ENCODE data around the gene SERAC1. TPM values are rescaled to one million over a fixed set of nuclear protein-coding genes. Genes with fewer than 3 reads are reported as not detected.

Gene SERAC1
- polyA plus RNA-seq, 3 donors, result 4.3 to 5.1 (median 4.4) TPM

DNA sequence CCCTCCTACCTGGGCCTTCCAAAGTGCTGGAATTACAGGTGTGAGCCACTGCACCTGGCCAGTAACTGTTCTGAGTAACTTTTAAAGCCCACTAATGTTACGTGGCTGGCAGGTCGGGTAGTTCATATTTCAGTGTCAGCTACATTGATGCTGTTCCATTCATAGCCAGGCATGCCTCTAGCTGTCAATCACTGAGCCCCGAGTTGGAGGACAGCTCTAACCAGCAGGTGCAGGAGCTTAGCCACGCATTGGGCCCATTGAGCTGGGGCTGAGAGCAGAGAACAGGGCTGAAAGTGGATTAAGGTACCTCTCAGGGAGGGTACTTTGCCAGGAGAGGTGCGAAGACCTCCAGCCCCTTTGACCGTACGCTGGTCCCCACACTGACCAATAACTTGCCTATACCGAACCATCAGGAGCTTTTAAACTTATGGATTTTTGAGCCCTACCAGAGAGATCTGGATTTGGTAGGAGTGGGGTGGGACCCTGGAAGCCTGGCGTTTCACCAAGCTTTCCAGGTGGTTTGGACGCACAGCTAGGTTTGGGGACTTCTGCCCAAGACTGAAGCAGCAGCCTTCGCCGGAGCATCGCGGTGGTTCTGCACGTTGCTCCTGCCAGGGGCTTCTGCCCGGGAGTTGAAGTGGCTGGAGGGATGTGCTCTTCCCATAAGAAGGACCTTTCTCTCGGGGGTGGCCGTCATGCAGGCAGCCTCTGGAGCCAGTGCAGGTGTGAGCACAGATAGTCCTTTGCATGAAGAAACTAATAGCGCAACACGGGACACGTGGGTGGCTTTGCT is 82.6 kb downstream of the SERAC1 start:
- H4K20me1 ChIP-seq (ENCODE audit: insufficient read depth, low read length), result no peaks in the 10 kb centered on the region
- H2AFZ ChIP-seq (ENCODE audit: insufficient read depth, low read depth, low read length, poor library complexity, severe bottlenecking), result no peak overlapping the region
- H3K36me3 ChIP-seq (replicated peaks in 1 of 2; ENCODE audit: control insufficient read depth in 1 of 2, insufficient read depth in 2 of 2, low read length in 2 of 2), result no peaks in the 10 kb centered on the region
- intact Hi-C loops (cut with micrococcal nuclease), result loop anchor here in 1 of 2 donors (10.0 kb wide), 2 partner anchors 79 to 321 kb away; partner anchors contain the start of genes GTF2H5 and SERAC1
- H3K4me1 ChIP-seq (ENCODE audit: control insufficient read depth in 1 of 2, insufficient read depth in 2 of 2, low read length in 2 of 2), result peaks cover 61 to 68% of the 10 kb centered on the region in 2 donors
- WGBS (ENCODE audit: insufficient coverage), result 79% methylated on average over 17 of the region's 21 CpGs
- H3K27me3 ChIP-seq (ENCODE audit: control insufficient read depth in 2 of 2, insufficient read depth in 2 of 2, low read length in 2 of 2), result no peaks in the 10 kb centered on the region
- no peak for TF ChIP-seq CTCF (IDR thresholded peaks at IDR 0.05)
- H3K9me3 ChIP-seq (replicated peaks in 1 of 2; ENCODE audit: control insufficient read depth in 1 of 2, insufficient read depth in 1 of 2, low read length in 2 of 2), result peaks cover 0 to 8% of the 10 kb centered on the region in 2 donors
- DNase-seq, result no peak
- H3K27ac ChIP-seq (ENCODE audit: low read depth in 1 of 2, low read length in 2 of 2), result peak overlapping the region; percentile 95 to 99
- Mint-ChIP-seq H3K36me3 (peaks cover 5 to 7% of the 10 kb centered on the region in 2 donors), H3K4me3 (peak overlapping the region; percentile 9 to 90), H3K9me3 (peaks cover 0 to 9% (median 3%) of the 10 kb centered on the region in 7 donors), H3K27ac (peak overlapping the region; percentile 94 to 99 (median 98)), H3K4me1 (peaks cover 74% of the 10 kb centered on the region), H3K27me3 (ENCODE audit: low read depth in 3 of 3) (peaks cover 0 to 3% (median 1%) of the 10 kb centered on the region in 3 donors)
- peak overlapping the region in 1 of 3 experiments; percentile 76 for H3K4me3 ChIP-seq (replicated peaks in 1 of 3; ENCODE audit: low read depth in 2 of 3, low read length in 3 of 3)
- peak overlapping the region; percentile 88 for H3K9ac ChIP-seq (ENCODE audit: insufficient read depth, low read length, poor library complexity, severe bottlenecking)
- H3K4me2 ChIP-seq (replicated peaks; ENCODE audit: extremely low read depth, low read length, poor library complexity, severe bottlenecking), result peak overlapping the region; percentile 77
- H3K79me2 ChIP-seq (ENCODE audit: insufficient read depth, low read length), result peaks cover 4% of the 10 kb centered on the region

DNA sequence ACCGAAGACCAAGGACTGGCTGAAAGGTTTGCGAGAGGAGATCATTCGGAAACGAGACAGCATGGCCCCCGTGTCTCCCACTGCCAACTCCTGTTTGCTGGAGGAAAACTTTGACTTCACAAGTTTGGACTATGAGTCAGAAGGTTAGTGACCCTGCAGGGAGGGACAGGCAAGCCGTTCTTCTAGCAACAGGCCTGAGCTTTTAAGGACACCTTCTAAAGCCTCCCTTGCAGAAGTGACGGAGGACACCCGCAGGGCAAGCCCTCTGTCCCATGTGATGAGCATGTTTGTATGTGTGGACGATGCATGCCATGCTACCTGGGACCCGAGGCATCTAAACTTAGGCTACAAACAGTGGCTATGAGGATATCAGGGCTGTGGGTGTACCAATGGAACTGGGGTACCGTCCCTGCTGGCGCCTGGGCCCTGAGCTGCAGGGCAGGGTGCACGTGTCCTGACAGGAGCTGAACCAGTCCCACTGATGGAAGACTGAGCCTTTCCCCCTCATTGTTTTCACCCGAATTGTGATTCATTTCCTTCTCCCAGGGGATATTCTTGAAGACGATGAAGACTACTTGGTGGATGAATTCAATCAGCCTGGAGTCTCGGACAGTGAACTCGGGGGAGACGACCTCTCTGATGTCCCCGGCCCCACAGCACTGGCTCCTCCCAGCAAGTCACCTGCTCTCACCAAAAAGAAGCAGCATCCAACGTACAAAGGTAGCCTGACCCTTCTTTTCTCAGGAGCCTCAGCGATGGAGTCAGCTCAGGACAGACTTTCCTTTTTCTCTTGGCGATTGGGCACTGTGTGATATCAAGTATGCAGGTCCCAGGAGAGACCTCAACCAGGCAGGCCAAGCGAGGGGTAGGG is 84.4 kb downstream of the SERAC1 start:
- peak overlapping the region; percentile 91 to 97 (median 93) for H3K27ac Mint-ChIP-seq
- intact Hi-C loops (cut with micrococcal nuclease), result loop anchor here in 1 of 2 donors (10.0 kb wide), 2 partner anchors 81 to 319 kb away; partner anchors contain the start of genes GTF2H5 and SERAC1
- no peaks in the 10 kb centered on the region for H3K36me3 ChIP-seq (replicated peaks in 1 of 2; ENCODE audit: control insufficient read depth in 1 of 2, insufficient read depth in 2 of 2, low read length in 2 of 2)

More for the DNA sequence above, 84.4 kb downstream of the SERAC1 start:
- Histone ChIP-seq H3K9me3 (replicated peaks in 1 of 2; ENCODE audit: control insufficient read depth in 1 of 2, insufficient read depth in 1 of 2, low read length in 2 of 2) (peaks cover 0 to 8% of the 10 kb centered on the region in 2 donors), H2AFZ (ENCODE audit: insufficient read depth, low read depth, low read length, poor library complexity, severe bottlenecking) (no peak overlapping the region), H3K9ac (ENCODE audit: insufficient read depth, low read length, poor library complexity, severe bottlenecking) (no peak overlapping the region), H3K79me2 (ENCODE audit: insufficient read depth, low read length) (peaks cover 4% of the 10 kb centered on the region), H3K27me3 (ENCODE audit: control insufficient read depth in 2 of 2, insufficient read depth in 2 of 2, low read length in 2 of 2) (no peaks in the 10 kb centered on the region), H3K4me2 (replicated peaks; ENCODE audit: extremely low read depth, low read length, poor library complexity, severe bottlenecking) (no peak overlapping the region), H3K27ac (ENCODE audit: low read depth in 1 of 2, low read length in 2 of 2) (peak overlapping the region; percentile 83 to 90), H3K4me1 (ENCODE audit: control insufficient read depth in 1 of 2, insufficient read depth in 2 of 2, low read length in 2 of 2) (peaks cover 69 to 78% of the 10 kb centered on the region in 2 donors), H4K20me1 (ENCODE audit: insufficient read depth, low read length) (no peaks in the 10 kb centered on the region), H3K4me3 (replicated peaks in 1 of 3; ENCODE audit: low read depth in 2 of 3, low read length in 3 of 3) (peak overlapping the region in 1 of 3 experiments; percentile 22)
- no peak for TF ChIP-seq CTCF (IDR thresholded peaks at IDR 0.05)
- peaks cover 0 to 5% (median 1%) of the 10 kb centered on the region in 3 donors for H3K27me3 Mint-ChIP-seq (ENCODE audit: low read depth in 3 of 3)
- H3K36me3 Mint-ChIP-seq, result peaks cover 7% of the 10 kb centered on the region in 2 donors
- peak overlapping the region; percentile 9 to 70 for H3K4me3 Mint-ChIP-seq
- H3K4me1 Mint-ChIP-seq, result peaks cover 70% of the 10 kb centered on the region
- no peak for DNase-seq
- WGBS (ENCODE audit: insufficient coverage), result 97% methylated on average over 16 of the region's 23 CpGs
- peaks cover 0 to 9% (median 3%) of the 10 kb centered on the region in 7 donors for H3K9me3 Mint-ChIP-seq

Measured in CD14-positive monocyte (primary cell).